Measurements from ENCODE around the gene SMTNL2.

The SMTNL2 gene

GRCh38 chr17:4547118-4547906, 37.0 kb upstream of the SMTNL2 start:
- DNase-seq, result no peak

DNA sequence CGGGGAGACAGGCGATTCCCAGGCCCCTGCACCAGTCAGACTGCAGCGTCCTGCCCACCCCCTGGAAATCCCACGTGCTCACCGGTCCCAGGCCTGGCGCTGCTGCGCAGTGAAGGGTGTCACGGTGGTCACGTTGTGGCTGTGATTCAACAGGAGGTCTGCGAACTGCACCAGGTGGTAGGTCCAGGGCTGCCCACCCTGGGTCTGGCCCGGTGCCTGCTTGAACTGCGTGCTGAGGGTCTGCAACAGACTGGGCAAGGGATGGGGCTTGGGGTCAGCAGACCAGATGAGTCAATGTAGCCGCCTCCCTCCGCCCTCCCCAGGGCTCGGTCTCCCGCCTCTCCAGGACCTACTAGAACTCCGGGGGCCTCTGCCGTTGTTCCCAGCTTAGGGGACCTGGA, 36.3 kb upstream of the SMTNL2 start:
- DNase-seq, result no peak

- no peak for DNase-seq
Observed at GRCh38 chr17:4548721-4549531, 35.4 kb upstream of the SMTNL2 start.

DNA sequence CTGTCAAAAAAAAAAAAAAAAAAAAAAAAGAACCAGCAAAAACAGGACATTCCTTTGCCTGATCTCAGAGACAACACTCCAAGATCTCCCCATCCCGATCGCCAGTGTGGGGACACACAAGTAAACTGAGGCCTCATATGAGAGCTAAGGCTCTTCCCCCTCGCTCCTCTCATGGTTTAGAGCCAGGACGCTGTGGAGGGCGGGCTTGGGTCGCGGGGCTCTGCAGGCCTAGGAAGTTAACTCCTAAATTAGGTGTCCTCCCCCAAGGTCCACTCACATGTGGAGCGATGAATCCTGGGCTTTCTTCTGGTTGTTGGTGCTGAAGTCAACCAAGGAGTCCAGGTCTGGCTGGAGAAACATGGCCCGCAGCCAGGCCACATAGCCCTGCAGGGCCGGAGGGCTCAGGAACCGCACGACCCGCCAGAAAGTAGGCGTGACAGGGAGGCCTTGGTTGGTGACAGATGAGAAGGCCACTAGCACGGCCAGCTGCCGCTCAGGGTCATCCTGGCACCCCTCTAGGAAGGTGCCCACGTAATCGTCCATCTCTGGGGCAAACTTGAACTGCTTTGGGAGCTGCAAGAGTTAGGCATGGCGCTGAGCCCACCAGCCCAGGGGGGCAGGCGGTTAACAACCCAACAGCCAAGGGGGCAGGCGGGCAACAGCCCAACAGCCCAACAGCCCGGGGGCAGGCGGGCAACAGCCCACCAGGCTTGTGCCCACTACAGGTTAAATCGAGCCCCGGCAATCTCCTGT, 34.4 kb upstream of the SMTNL2 start:
- DNase-seq, result no peak

- DNase-seq, result no peak
Observed at GRCh38 chr17:4550534-4551039, 33.7 kb upstream of the SMTNL2 start.

DNA sequence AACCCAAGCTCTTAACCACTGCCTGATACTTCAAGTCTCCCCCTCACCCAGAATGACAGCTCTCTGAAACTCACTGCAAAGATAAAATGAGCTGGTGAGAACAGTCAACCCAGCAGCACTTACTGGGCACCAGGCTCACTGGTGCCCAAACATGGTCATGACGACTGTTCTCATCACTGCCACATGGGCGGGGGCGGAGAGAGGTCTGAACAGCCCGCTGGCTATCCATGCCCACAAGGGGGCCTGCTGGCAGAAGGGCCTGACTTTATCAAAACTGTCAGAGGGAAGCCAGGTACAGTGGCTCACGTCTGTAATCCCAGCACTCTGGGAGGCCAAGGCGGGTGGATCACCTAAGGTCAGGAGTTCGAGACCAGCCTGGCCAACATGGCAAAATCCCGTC, 33.2 kb upstream of the SMTNL2 start:
- DNase-seq, result no peak

- DNase-seq, result no peak
Observed at GRCh38 chr17:4551796-4552525, 32.4 kb upstream of the SMTNL2 start.

DNA sequence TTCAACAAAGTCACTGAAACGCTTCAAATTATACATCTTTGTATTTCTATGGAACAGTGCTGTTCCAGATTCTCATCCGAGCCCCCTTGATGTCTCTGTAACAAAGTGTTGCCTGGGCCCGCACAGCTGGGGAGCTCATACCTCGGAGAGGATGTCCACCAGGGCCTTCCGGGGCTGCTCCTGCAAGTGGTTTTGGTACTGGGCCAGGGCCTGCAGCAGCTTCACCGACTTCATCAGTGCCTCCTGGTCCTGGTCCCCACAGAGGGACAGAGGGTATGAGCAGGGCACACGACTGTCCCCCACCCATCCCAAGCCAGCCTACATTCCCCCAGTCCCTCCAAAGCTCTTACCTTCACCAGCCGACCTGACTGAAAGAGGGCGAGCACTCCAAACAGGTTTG, 30.7 kb upstream of the SMTNL2 start:
- DNase-seq, result no peak

DNA sequence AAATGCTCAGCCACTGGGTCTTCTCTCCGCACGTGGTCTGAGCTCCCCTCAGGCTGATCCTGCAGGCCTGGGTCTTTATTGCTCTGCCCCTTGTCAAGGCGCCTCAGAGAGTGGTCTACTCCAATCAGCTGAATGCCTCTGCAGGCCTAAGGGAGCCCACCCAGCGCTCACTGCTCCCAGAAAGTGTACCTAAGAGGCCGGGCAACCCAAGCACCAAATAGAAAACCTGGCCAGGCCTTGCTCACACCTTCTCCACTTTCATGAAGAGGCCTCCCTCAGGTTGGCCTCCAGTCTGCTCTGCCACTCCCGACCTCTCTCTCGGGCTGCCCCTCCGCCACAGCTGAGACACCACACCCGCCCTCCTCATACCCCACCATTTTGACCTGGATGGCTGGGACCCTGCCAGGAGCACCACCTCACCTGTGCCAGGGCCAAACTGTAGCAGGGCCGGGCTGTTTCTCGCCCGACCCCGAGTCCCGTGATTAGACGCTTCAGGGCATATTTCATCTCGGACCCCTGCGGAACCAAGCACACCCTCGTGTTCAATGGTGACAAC, 29.8 kb upstream of the SMTNL2 start:
- no peak for DNase-seq

- peak; percentile 94 for DNase-seq
Observed at GRCh38 chr17:4554997-4555799, 29.1 kb upstream of the SMTNL2 start, which contains the start of gene MYBBP1A. Gene MYBBP1A, minus strand, starts transcription at chr17:4555384. Its CDS starts 60 bp downstream, at chr17:4555324.

DNA sequence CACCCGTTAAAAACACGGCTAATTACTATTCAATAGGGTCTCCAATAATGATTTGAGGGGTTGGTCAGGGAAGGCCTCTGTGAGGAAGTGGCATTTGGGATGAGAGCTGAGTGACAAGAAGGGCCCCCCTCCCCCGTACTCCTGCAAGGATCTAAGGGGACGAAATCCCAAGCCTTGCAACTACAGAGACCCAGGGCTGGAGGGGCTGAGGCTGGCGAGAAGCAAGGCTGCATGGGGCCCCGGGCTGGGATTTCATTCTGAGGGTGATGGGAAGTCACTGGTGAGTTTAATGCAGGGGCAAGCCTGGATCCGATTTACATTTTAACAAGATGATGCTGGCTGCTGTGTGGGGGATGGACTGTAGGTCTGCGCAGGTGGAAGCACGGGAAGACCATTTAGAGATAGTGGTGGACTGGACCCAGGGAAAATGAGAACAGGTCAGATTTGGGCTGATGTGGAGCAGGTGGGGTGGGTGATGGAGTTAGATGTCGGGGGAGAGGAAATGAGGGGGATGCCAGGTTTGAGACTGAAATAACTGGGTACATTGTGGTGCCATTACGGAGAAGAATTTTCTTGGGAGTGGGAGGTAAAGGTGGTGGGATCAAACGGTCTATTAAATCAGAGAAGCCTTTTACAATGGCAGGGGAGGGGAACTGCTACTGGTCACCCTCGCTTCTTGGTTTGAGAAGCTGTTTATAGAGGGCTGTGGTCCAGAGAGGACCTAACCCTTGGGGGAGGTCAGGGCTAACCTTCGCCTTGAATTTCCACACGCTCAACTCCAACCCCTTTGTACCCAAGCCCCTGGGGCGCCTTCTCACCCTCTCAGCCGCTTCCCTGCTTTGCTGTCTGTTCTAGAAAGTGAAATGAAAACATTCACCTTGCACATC, 28.2 kb upstream of the SMTNL2 start:
- DNase-seq, result no peak

GRCh38 chr17:4556996-4557395, 27.3 kb upstream of the SMTNL2 start:
- DNase-seq, result no peak

- no peak for DNase-seq
Observed at GRCh38 chr17:4557626-4558346, 26.5 kb upstream of the SMTNL2 start.

GRCh38 chr17:4558347-4558971, 25.9 kb upstream of the SMTNL2 start:
- DNase-seq, result no peak

DNA sequence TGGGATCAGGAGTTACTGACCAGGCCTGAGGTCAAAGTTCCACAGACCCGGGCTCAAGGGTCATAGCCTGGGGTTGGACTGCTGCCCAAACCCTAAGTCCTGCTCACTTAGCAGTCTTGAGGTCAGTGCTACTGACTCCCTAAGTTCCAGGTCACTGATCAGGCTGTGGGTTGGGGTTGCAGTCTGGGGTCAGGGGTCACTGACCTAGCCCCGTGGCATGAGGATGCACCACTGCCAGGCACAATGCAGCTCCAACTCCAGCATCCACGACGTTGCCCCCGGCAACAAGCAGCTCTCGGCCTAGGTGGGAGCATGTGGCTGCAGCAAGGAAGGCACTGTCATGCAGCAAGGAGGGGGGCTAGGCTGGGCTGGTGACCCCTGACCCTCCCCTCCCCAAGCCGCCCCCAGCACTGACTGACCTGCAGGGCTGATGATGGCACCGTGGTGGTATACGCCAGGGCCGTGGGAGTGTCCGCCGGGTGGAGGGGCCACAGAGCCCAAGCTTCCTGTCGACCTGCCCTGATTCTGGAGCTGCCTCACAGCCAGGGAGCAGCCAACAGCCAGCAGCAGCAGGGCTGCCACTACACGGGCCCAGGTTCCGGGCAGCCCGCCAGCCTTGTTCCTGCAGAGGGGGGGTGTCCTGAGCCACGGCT, 25.1 kb upstream of the SMTNL2 start:
- DNase-seq, result no peak

DNA sequence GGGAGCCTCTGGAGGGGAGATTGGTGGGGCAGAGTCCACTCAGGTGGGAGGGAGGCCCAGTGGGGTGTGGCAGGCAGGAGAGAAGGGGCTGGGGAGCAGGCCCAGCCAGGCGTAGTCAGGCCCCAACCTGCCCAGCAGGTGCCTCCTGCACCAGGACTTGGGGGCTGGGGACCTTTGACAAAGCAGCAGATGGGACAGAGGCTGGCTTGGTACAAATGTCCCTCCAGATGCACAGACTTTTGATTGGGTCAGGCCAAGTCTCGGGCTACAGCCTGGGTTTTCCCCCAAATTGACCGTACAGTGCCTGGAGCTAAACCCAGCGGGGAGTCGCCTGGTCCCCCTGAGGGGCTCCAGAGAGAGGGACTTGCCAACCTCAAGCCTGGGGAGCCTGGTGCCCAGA, 24.4 kb upstream of the SMTNL2 start:
- DNase-seq, result no peak

DNA sequence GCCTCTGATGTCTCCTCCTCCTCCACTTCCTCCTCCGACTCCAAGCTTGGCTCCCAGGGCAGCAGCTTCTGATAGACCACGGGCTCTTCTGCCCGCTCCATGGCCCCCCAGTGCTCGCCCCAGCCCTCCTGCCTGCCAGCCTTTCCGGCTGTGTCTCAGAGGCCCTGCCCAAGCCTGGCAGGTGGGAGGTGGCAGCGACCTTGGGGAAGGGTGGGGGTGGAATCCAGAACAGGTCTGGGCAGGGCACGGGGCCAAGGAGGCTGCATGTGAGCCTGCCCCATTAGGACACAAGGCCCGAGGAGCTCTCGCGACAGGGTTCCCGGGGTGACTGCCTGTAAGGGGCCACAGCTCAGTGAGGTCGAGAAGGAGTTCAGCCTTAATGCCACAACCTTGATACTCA, 23.9 kb upstream of the SMTNL2 start, which contains the start of gene GGT6:
Gene GGT6 (minus strand): TSS at position 157 of the 400 bp plus-strand sequence. CDS start 56 bp downstream, at position 101.
- no peak for DNase-seq

DNA sequence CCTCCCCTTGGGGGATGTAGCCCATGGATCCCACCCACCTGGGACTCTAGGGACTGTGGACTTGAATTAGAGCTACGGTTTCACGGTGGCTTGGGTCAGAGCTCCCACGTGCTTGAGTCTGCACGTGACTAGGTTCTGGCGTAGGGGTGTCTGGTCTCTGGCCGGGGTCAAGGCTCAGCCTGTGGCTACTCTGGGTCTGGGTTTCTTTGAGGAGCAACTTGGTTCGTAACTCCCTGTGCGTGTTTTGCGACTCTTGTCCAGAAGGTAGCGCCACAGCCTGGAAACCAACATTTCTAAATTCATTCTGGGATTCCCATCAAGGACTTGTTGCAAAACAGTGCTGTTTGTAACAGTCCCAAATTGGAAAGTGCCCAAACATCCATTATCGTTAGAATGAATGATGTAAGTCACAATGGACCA, 23.5 kb upstream of the SMTNL2 start:
- DNase-seq, result no peak
